Uterus (tissue), 2 donors: ENCODE data around the gene ZNF350.

Source experiments
- CTCF ChIP-seq, 4 experiments: fragments of 200-600 bp in 2 of 4; fragments of 450-650 bp in 2 of 4; sonication (generic) in 2 of 4; IDR thresholded peaks; one replicate each; pipeline ENCODE4 v1.5.1; 2016 to 2019; ENCODE audit warnings: antibody characterized with exemption in 4 of 4, mild to moderate bottlenecking in 2 of 4, moderate library complexity in 1 of 4
- POLR2A ChIP-seq, 2 donors: fragments of 450-650 bp; IDR thresholded peaks; one replicate each; pipeline ENCODE4 v1.6.1; 2016; ENCODE audit warnings: antibody characterized with exemption in 2 of 2, mild to moderate bottlenecking in 1 of 2, moderate library complexity in 1 of 2

GRCh38 chr19:52007806-52008557 is 21.3 kb upstream of the ZNF350 start, which contains the start of gene ZNF615:
- TF ChIP-seq CTCF (IDR thresholded peaks at IDR 0.05), result no peak
- peak; percentile 23 to 40 for TF ChIP-seq POLR2A (IDR thresholded peaks at IDR 0.05)
